SK-N-SH treated with all-trans-retinoic acid at 6 μM for 48 hours (cell line): ENCODE measurements around the gene SYNDIG1.

ENCODE experiments used
- ATAC-seq: fragments of 200-7000 bp; cut with Tn5 transposase; 3 replicates; pipeline ENCODE4 v1.9.1; 2020; ENCODE audit warnings: mild to moderate bottlenecking, moderate library complexity
- ARNTL ChIP-seq: fragments of 450-650 bp; formaldehyde crosslinking; IDR thresholded peaks from 2 replicates; pipeline ENCODE4 v1.5.0; 2020; ENCODE audit warnings: low read depth, mild to moderate bottlenecking, moderate library complexity, borderline replicate concordance
- BACH2 ChIP-seq: fragments of 250-450 bp; sonication (Bioruptor Pico); IDR thresholded peaks from 2 replicates; pipeline ENCODE4 v1.9.0; 2021; ENCODE audit warnings: mild to moderate bottlenecking, borderline replicate concordance
- CREB5 ChIP-seq: fragments of 250-450 bp; sonication (Bioruptor Pico); IDR thresholded peaks from 2 replicates; pipeline ENCODE4 v1.5.1; 2020; ENCODE audit warnings: low read depth, mild to moderate bottlenecking, moderate library complexity
- CSDC2 ChIP-seq: fragments of 250-450 bp; sonication (Bioruptor Pico); IDR thresholded peaks from 2 replicates; pipeline ENCODE4 v1.5.0; 2020; ENCODE audit warnings: mild to moderate bottlenecking, moderate library complexity
- CSRNP3 ChIP-seq: fragments of 250-450 bp; sonication (Bioruptor Pico); IDR thresholded peaks from 2 replicates; pipeline ENCODE4 v1.5.1; 2021; ENCODE audit warnings: mild to moderate bottlenecking, moderate library complexity
- ESRRG ChIP-seq: fragments of 250-450 bp; sonication (Bioruptor Pico); IDR thresholded peaks from 2 replicates; pipeline ENCODE4 v1.6.1; 2021; ENCODE audit warnings: mild to moderate bottlenecking
- GLIS3 ChIP-seq: fragments of 250-450 bp; sonication (Bioruptor Pico); IDR thresholded peaks from 2 replicates; pipeline ENCODE4 v1.5.0; 2020; ENCODE audit warnings: mild to moderate bottlenecking, moderate library complexity
- ISL1 ChIP-seq: fragments of 250-450 bp; sonication (Bioruptor Pico); IDR thresholded peaks from 2 replicates; pipeline ENCODE4 v2.1.2; 2022; ENCODE audit warnings: mild to moderate bottlenecking, moderate library complexity
- OSR1 ChIP-seq: fragments of 250-450 bp; sonication (Bioruptor Pico); IDR thresholded peaks from 2 replicates; pipeline ENCODE4 v1.8.0; 2022; ENCODE audit warnings: moderate library complexity, mild to moderate bottlenecking, inconsistent platforms
- POU6F1 ChIP-seq: fragments of 250-450 bp; sonication (Bioruptor Pico); IDR thresholded peaks from 2 replicates; pipeline ENCODE4 v1.8.0; 2021; ENCODE audit warnings: low read depth, mild to moderate bottlenecking, moderate library complexity, borderline replicate concordance
- PPARA ChIP-seq: fragments of 250-450 bp; sonication (Bioruptor Pico); IDR thresholded peaks from 2 replicates; pipeline ENCODE4 v1.5.0; 2020; ENCODE audit warnings: mild to moderate bottlenecking, borderline replicate concordance
- RARB ChIP-seq: fragments of 250-450 bp; sonication (Bioruptor Pico); IDR thresholded peaks from 2 replicates; pipeline ENCODE4 v1.8.0; 2021; ENCODE audit warnings: mild to moderate bottlenecking, moderate library complexity
- SNAI2 ChIP-seq: fragments of 250-450 bp; sonication (Bioruptor Pico); IDR thresholded peaks from 2 replicates; pipeline ENCODE4 v1.5.0; 2020; ENCODE audit warnings: mild to moderate bottlenecking, moderate library complexity
- TCF4 ChIP-seq: fragments of 250-450 bp; sonication (Bioruptor Pico); IDR thresholded peaks from 2 replicates; pipeline ENCODE4 v1.8.0; 2021; ENCODE audit warnings: mild to moderate bottlenecking, moderate library complexity, borderline replicate concordance
- TOX ChIP-seq: fragments of 250-450 bp; sonication (Bioruptor Pico); IDR thresholded peaks from 2 replicates; pipeline ENCODE4 v1.8.0; 2021; ENCODE audit warnings: mild to moderate bottlenecking, moderate library complexity, borderline replicate concordance
- ZC3H10 ChIP-seq: fragments of 250-450 bp; sonication (Bioruptor Pico); IDR thresholded peaks from 2 replicates; pipeline ENCODE4 v1.5.1; 2021; ENCODE audit warnings: mild to moderate bottlenecking, moderate library complexity
- ZFP3 ChIP-seq: fragments of 250-450 bp; sonication (Bioruptor Pico); IDR thresholded peaks from 2 replicates; pipeline ENCODE4 v1.5.0; 2020; ENCODE audit warnings: mild to moderate bottlenecking, moderate library complexity
- ZNF565 ChIP-seq: fragments of 450-650 bp; formaldehyde crosslinking; conservative IDR thresholded peaks from 2 replicates; pipeline ENCODE4 v1.5.0; 2020; ENCODE audit warnings: low read depth, mild to moderate bottlenecking, moderate library complexity
- ZNF70 ChIP-seq: fragments of 450-650 bp; formaldehyde crosslinking; IDR thresholded peaks from 2 replicates; pipeline ENCODE4 v1.5.0; 2020; ENCODE audit warnings: mild to moderate bottlenecking, moderate library complexity
- ZNF8 ChIP-seq: fragments of 450-650 bp; formaldehyde crosslinking; IDR thresholded peaks from 2 replicates; pipeline ENCODE4 v1.5.0; 2020; ENCODE audit warnings: mild to moderate bottlenecking, moderate library complexity
- TF ChIP-seq, protein P1 (sequence below): fragments of 250-450 bp; sonication (Bioruptor Pico); IDR thresholded peaks from 2 replicates; pipeline ENCODE4 v1.8.0; 2020; ENCODE audit warnings: mild to moderate bottlenecking, moderate library complexity, borderline replicate concordance

Gene SYNDIG1

DNA sequence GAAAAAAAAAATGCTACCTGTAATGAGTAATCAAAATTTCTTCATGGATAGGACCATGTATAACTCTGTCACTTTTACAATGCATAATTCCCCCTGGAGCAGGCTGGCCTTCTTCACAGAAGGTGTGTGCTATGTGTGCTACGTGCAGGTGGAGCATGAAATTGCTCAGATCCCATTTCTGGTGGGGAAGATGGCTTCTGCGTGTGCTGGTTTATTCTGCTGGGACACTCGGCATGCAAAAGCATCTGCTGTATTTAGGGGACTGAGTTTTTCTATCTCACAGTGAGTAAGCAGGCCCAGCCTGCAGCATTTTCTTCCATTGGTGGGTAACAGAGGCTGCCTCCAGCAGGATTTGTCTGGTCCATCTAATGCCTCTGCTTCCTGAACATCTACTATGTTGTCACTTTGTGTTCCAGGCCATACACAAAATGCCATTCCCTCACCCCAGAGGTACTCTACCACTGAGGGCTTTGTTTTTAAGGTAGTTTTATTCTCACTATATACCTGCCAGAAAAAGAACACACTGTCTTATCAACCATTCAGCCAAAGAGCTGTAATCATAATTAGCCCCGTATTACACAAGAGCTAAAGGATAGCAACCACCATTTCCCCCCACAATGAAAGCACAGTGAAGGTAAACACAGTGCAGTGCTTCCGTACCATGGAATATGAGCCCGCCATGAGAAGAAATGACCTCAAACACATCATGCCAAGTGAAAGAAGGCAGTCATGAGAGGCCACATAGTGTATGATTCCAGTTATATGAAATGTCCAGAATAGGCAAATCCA lies 62.4 kb downstream of the SYNDIG1 start:
- ATAC-seq, result no peak
- TF ChIP-seq BACH2 (no peak), ZC3H10 (CRISPR knock-in tag) (no peak), ZFP3 (CRISPR knock-in tag) (no peak), OSR1 (no peak), PPARA (CRISPR knock-in tag) (no peak), GLIS3 (CRISPR knock-in tag) (no peak), ZNF70 (CRISPR knock-in tag) (no peak), ZNF8 (no peak), CSDC2 (no peak), CREB5 (CRISPR knock-in tag) (no peak), ARNTL (CRISPR knock-in tag) (no peak), CSRNP3 (no peak), ESRRG (CRISPR knock-in tag) (no peak), SNAI2 (CRISPR knock-in tag) (no peak), TCF4 (CRISPR knock-in tag) (no peak)
- TF ChIP-seq, protein P1, sequence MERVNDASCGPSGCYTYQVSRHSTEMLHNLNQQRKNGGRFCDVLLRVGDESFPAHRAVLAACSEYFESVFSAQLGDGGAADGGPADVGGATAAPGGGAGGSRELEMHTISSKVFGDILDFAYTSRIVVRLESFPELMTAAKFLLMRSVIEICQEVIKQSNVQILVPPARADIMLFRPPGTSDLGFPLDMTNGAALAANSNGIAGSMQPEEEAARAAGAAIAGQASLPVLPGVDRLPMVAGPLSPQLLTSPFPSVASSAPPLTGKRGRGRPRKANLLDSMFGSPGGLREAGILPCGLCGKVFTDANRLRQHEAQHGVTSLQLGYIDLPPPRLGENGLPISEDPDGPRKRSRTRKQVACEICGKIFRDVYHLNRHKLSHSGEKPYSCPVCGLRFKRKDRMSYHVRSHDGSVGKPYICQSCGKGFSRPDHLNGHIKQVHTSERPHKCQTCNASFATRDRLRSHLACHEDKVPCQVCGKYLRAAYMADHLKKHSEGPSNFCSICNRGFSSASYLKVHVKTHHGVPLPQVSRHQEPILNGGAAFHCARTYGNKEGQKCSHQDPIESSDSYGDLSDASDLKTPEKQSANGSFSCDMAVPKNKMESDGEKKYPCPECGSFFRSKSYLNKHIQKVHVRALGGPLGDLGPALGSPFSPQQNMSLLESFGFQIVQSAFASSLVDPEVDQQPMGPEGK, result no peak

DNA sequence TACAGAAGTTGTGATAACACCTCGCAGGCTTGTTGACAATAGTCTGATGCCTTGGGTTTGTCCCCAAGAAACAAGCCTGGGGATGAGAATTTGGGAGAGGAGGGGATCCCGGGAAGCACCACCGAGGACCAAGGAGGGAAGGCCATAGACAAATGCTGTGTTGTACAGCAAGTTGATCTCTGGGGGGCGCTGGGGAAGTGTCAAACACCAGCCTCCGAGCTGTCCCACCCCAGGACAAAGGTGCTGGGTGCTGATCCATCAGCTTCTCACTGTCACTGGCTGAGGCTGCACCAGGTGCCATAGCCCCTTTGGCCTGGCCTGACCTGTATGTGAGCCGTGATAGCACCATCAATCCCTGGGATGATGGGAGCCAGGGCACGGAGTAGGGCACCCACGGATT lies 64.0 kb downstream of the SYNDIG1 start:
- TF ChIP-seq OSR1, result no peak
- TF ChIP-seq ISL1 (CRISPR knock-in tag), result no peak
- no peak for TF ChIP-seq ARNTL (CRISPR knock-in tag)
- no peak for TF ChIP-seq ZNF565
- TF ChIP-seq TCF4 (CRISPR knock-in tag), result no peak
- TF ChIP-seq CSDC2, result no peak
- TF ChIP-seq POU6F1, result no peak
- TF ChIP-seq, protein P1, result no peak
- TF ChIP-seq CSRNP3, result no peak
- TF ChIP-seq GLIS3 (CRISPR knock-in tag), result no peak
- TF ChIP-seq ZNF8, result no peak
- TF ChIP-seq ZNF70 (CRISPR knock-in tag), result no peak
- TF ChIP-seq ESRRG (CRISPR knock-in tag), result no peak
- TF ChIP-seq TOX (CRISPR knock-in tag), result no peak
- TF ChIP-seq, all 23 proteins: peak for 0
- no peak for ATAC-seq

- ATAC-seq, result no peak
- TF ChIP-seq ISL1 (CRISPR knock-in tag) (no peak), GLIS3 (CRISPR knock-in tag) (no peak), ZNF8 (no peak), PPARA (CRISPR knock-in tag) (no peak), CSDC2 (no peak), RARB (CRISPR knock-in tag) (no peak), POU6F1 (no peak), TCF4 (CRISPR knock-in tag) (no peak), SNAI2 (CRISPR knock-in tag) (no peak), CSRNP3 (no peak)
Observed at GRCh38 chr20:24534282-24534681, 64.9 kb downstream of the SYNDIG1 start.
